Smooth muscle cell (in vitro differentiated cells): ENCODE measurements around the gene ZNF467. TPM values are rescaled to one million over a fixed set of nuclear protein-coding genes. Genes with fewer than 3 reads are reported as not detected.

ENCODE experiments used
- DNase-seq: peaks from one replicate; lab custom pipeline; 2025; ENCODE audit not compliant: unreplicated experiment; lab: John Stamatoyannopoulos, UW
- H2AFZ ChIP-seq: fragments of 200-600 bp; sonication (generic); 2 replicates; pipeline ENCODE4 v1.6.0; 2016; ENCODE audit warnings: antibody characterized with exemption, low read depth, mild to moderate bottlenecking
- H3F3A ChIP-seq: fragments of 200-600 bp; sonication (generic); 2 replicates; pipeline ENCODE4 v1.6.0; 2017; ENCODE audit warnings: antibody characterized with exemption, low read depth
- H3K27ac ChIP-seq: fragments of 200-600 bp; sonication (generic); 2 replicates; pipeline ENCODE4 v1.5.1; 2016; ENCODE audit warnings: low read depth, mild to moderate bottlenecking
- H3K27me3 ChIP-seq: fragments of 200-600 bp; sonication (generic); 2 replicates; pipeline ENCODE4 v1.6.1; 2016; ENCODE audit warnings: low read depth, mild to moderate bottlenecking
- H3K36me3 ChIP-seq: fragments of 200-600 bp; sonication (generic); 2 replicates; pipeline ENCODE4 v1.5.1; 2016; ENCODE audit warnings: low read depth
- H3K4me1 ChIP-seq: fragments of 200-600 bp; sonication (generic); 2 replicates; pipeline ENCODE4 v1.5.1; 2016; ENCODE audit warnings: low read depth
- H3K4me2 ChIP-seq: fragments of 200-600 bp; sonication (generic); 2 replicates; pipeline ENCODE4 v1.6.0; 2016; ENCODE audit warnings: mild to moderate bottlenecking
- H3K4me3 ChIP-seq: fragments of 200-600 bp; sonication (generic); 2 replicates; pipeline ENCODE4 v1.5.1; 2016; ENCODE audit warnings: mild to moderate bottlenecking
- H3K79me2 ChIP-seq: fragments of 200-600 bp; sonication (generic); 2 replicates; pipeline ENCODE4 v1.6.0; 2016; ENCODE audit warnings: low read depth, mild to moderate bottlenecking
- H3K9ac ChIP-seq: fragments of 200-600 bp; sonication (generic); 2 replicates; pipeline ENCODE4 v1.6.0; 2016; ENCODE audit warnings: low read depth
- H3K9me3 ChIP-seq: fragments of 200-600 bp; sonication (generic); replicated peaks from 2 replicates; pipeline ENCODE4 v1.5.1; 2016; ENCODE audit warnings: low read depth
- H4K20me1 ChIP-seq: fragments of 200-600 bp; sonication (generic); 2 replicates; pipeline ENCODE4 v1.6.0; 2016; ENCODE audit warnings: low read depth
- CTCF ChIP-seq: fragments of 200-600 bp; sonication (generic); IDR thresholded peaks from 2 replicates; pipeline ENCODE4 v1.5.1; 2017; ENCODE audit warnings: borderline replicate concordance, mild to moderate bottlenecking, antibody characterized with exemption; ENCODE audit not compliant: insufficient read depth, poor library complexity, severe bottlenecking
- WGBS: methylation state at CpG from one replicate; pipeline ENCODE4 v1.1.7; 2016; ENCODE audit warnings: low lambda C conversion rate; 5-methylcytosine and 5-hydroxymethylcytosine counted together
- polyA plus RNA-seq: library from polyadenylated mRNA; unstranded; fragments of >200 nt; fragmentation: Nextera tagmentation; extraction: Ambion mirVana; gene quantifications from 2 replicates; pipeline ENCODE4 v1.2.1, GENCODE V29; 2016
- total RNA-seq: library from RNA; depleted of rRNA; stranded (reverse); fragments of >200 nt; gene quantifications from 2 replicates; pipeline ENCODE4 v1.2.3, GENCODE V29; 2014

Gene ZNF467
- total and polyA plus RNA-seq, 2 experiments from 2014 or later = 2.0 to 8.2 TPM

GRCh38 chr7:149778696-149779501 lies 5.5 kb upstream of the ZNF467 start:
- Histone ChIP-seq H3F3A (no peaks in the 10 kb centered on the region), H3K9ac (no peak overlapping the region), H3K9me3 (no peaks in the 10 kb centered on the region), H4K20me1 (peaks cover 6% of the 10 kb centered on the region), H2AFZ (no peak overlapping the region), H3K27ac (no peak overlapping the region), H3K36me3 (no peaks in the 10 kb centered on the region), H3K4me2 (no peak overlapping the region), H3K27me3 (no peaks in the 10 kb centered on the region), H3K79me2 (no peaks in the 10 kb centered on the region), H3K4me1 (no peaks in the 10 kb centered on the region), H3K4me3 (no peak overlapping the region)
- 84% methylated on average over 11 of the region's 11 CpGs for WGBS
- no peak for DNase-seq
- no peak for TF ChIP-seq CTCF

- H3K4me1 ChIP-seq = no peaks in the 10 kb centered on the region
- H3K27ac ChIP-seq = no peak overlapping the region
- H2AFZ ChIP-seq = no peak overlapping the region
- no peaks in the 10 kb centered on the region for H3K79me2 ChIP-seq
- TF ChIP-seq CTCF = no peak
- H4K20me1 ChIP-seq = peaks cover 8% of the 10 kb centered on the region
- no peaks in the 10 kb centered on the region for H3K36me3 ChIP-seq
- no peaks in the 10 kb centered on the region for H3K27me3 ChIP-seq
- H3K4me2 ChIP-seq = no peak overlapping the region
- H3K4me3 ChIP-seq = no peak overlapping the region
- H3K9ac ChIP-seq = no peak overlapping the region
- no peak for DNase-seq
- 86% methylated on average over 5 of the region's 5 CpGs for WGBS
- H3F3A ChIP-seq = no peaks in the 10 kb centered on the region
- H3K9me3 ChIP-seq = no peaks in the 10 kb centered on the region
Measured at GRCh38 chr7:149778327-149778637, 4.9 kb upstream of the ZNF467 start.

GRCh38 chr7:149777551-149778326 lies 4.4 kb upstream of the ZNF467 start:
- no peak for DNase-seq
- no peaks in the 10 kb centered on the region for H3K4me1 ChIP-seq
- no peaks in the 10 kb centered on the region for H3K79me2 ChIP-seq
- no peaks in the 10 kb centered on the region for H3K27me3 ChIP-seq
- no peak overlapping the region for H2AFZ ChIP-seq
- peaks cover 8% of the 10 kb centered on the region for H4K20me1 ChIP-seq
- TF ChIP-seq CTCF = no peak
- H3K36me3 ChIP-seq = no peaks in the 10 kb centered on the region
- no peaks in the 10 kb centered on the region for H3F3A ChIP-seq
- H3K4me3 ChIP-seq = no peak overlapping the region
- no peaks in the 10 kb centered on the region for H3K9me3 ChIP-seq
- H3K9ac ChIP-seq = no peak overlapping the region
- no peak overlapping the region for H3K27ac ChIP-seq
- WGBS = 90% methylated on average over 19 of the region's 19 CpGs
- H3K4me2 ChIP-seq = no peak overlapping the region
